Ovary (tissue), 9 donors: ENCODE measurements around the gene UNC93A. TPM values are rescaled to one million over a fixed set of nuclear protein-coding genes. Genes with fewer than 3 reads are reported as not detected.
"Not testable (repeated sequence)": the region's sequence is repeated elsewhere in the genome, so short reads cannot be mapped to it uniquely, and the experiment has no call there.

Source experiments
- DNase-seq, 5 donors: peaks; one replicate each; pipeline ENCODE4 v3.0.0-alpha.2; 2019 to 2020
- H3K27ac ChIP-seq, 2 donors: fragments of 200-600 bp; one replicate each; pipeline versions ENCODE4 v1.5.1 to v1.8.0; 2019 to 2022
- H3K27me3 ChIP-seq: fragments of 200-600 bp; one replicate; pipeline ENCODE4 v1.8.0; 2022
- H3K36me3 ChIP-seq: fragments of 200-600 bp; sonication (generic); one replicate; pipeline ENCODE4 v1.5.1; 2019
- H3K4me1 ChIP-seq: one replicate; pipeline ENCODE4 v1.8.1; 2013; ENCODE audit warnings: mild to moderate bottlenecking, moderate library complexity; ENCODE audit not compliant: insufficient read depth
- H3K4me3 ChIP-seq: fragments of 200-600 bp; sonication (generic); one replicate; pipeline ENCODE4 v1.5.1; 2017
- H3K9me3 ChIP-seq, 2 donors: fragments of 200-600 bp in 1 of 2; sonication (generic) in 1 of 2; one replicate each; pipeline versions ENCODE4 v1.5.1 to v1.8.1; 2013 to 2019; ENCODE audit warnings: mild to moderate bottlenecking in 1 of 2, moderate library complexity in 1 of 2
- EP300 ChIP-seq: sonication (generic); formaldehyde crosslinking; IDR thresholded peaks from one replicate; pipeline ENCODE4 v1.6.1; 2017; ENCODE audit warnings: antibody characterized with exemption
- POLR2A ChIP-seq: fragments of 450-650 bp; IDR thresholded peaks from one replicate; pipeline ENCODE4 v1.6.1; 2017; ENCODE audit warnings: antibody characterized with exemption, mild to moderate bottlenecking, moderate library complexity
- WGBS, 3 donors: extraction: QIAGEN DNeasy Blood & Tissue Kit in 1 of 3; methylation state at CpG; one replicate each; pipeline versions ENCODE4 v1.1.5 to v1.1.7; 2013 to 2017; 5-methylcytosine and 5-hydroxymethylcytosine counted together
- intact Hi-C, 4 donors: fragments of 100-400 bp; cut with DNase I; formaldehyde crosslinking; loops; one replicate each; pipeline versions ENCODE4 v1.11.0 to v1.15.1; 2022 to 2023
- polyA plus RNA-seq, 2 donors: library from polyadenylated mRNA; stranded (reverse); fragments of 200-250 nt in 1 of 2; fragments of 350-450 nt in 1 of 2; fragmentation: Illumina TruSeq in 1 of 2; extraction: RNeasy Lipid Tissue Mini Kit (QIAGEN cat#74804) in 1 of 2; gene quantifications; one replicate each; pipeline ENCODE4 v1.2.3, GENCODE V29; 2013 to 2014
- total RNA-seq, 7 donors: library from RNA; depleted of rRNA in 2 of 7; stranded (reverse); fragments of >200 nt in 2 of 7; fragmentation: NEBNext Ultra II Directional in 3 of 7; extraction: Animal tissue kit (Norgen Biotek cat#: 25700) in 3 of 7; gene quantifications; one replicate each; pipeline versions ENCODE4 v1.1.0 to v1.2.4, GENCODE V29; 2016 to 2023
- TF ChIP-seq, protein P1 (sequence below), 3 donors: fragments of 450-650 bp in 2 of 3; fragments of 200-600 bp in 1 of 3; IDR thresholded peaks; one replicate each; pipeline versions ENCODE4 v1.5.1 to v1.8.0; 2016 to 2022; ENCODE audit warnings: antibody characterized with exemption in 3 of 3, mild to moderate bottlenecking in 1 of 3
- donor health status: DM: no; HTN: no; CAD: no; lungs with moderate emphysema.
- donor health status: DM: no; HTN: no; CAD: no.
- donor health status: Bipolar disorder and iron deficiency.
- donor health status: DM: yes; HTN: yes; CAD: no.
- donor health status: DM: no; HTN: no; CAD: no.
- donor health status: DM: yes; HTN: yes; CAD: no.

UNC93A gene
- total and polyA plus RNA-seq, 9 donors: 0.41 to 0.92 (median 0.42) TPM; not detected in 6

- 87 to 90% (median 89%) methylated on average over 11 of the region's 11 CpGs for WGBS, 3 donors
- H3K9me3 ChIP-seq: no peaks in the 10 kb centered on the region
- DNase-seq: no peak
- intact Hi-C loops: no loop called here
- no peak for TF ChIP-seq POLR2A
- TF ChIP-seq, protein P1, sequence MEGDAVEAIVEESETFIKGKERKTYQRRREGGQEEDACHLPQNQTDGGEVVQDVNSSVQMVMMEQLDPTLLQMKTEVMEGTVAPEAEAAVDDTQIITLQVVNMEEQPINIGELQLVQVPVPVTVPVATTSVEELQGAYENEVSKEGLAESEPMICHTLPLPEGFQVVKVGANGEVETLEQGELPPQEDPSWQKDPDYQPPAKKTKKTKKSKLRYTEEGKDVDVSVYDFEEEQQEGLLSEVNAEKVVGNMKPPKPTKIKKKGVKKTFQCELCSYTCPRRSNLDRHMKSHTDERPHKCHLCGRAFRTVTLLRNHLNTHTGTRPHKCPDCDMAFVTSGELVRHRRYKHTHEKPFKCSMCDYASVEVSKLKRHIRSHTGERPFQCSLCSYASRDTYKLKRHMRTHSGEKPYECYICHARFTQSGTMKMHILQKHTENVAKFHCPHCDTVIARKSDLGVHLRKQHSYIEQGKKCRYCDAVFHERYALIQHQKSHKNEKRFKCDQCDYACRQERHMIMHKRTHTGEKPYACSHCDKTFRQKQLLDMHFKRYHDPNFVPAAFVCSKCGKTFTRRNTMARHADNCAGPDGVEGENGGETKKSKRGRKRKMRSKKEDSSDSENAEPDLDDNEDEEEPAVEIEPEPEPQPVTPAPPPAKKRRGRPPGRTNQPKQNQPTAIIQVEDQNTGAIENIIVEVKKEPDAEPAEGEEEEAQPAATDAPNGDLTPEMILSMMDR (IDR thresholded peaks at IDR 0.05): no peak
- TF ChIP-seq EP300: no peak
- H3K4me1 ChIP-seq: no peaks in the 10 kb centered on the region
- H3K36me3 ChIP-seq: no peaks in the 10 kb centered on the region
- no peak overlapping the region for H3K4me3 ChIP-seq
- H3K27ac ChIP-seq: no peak overlapping the region
- H3K27me3 ChIP-seq: no peaks in the 10 kb centered on the region
Observed at GRCh38 chr6:167255918-167256553, 35.1 kb upstream of the UNC93A start.

DNA sequence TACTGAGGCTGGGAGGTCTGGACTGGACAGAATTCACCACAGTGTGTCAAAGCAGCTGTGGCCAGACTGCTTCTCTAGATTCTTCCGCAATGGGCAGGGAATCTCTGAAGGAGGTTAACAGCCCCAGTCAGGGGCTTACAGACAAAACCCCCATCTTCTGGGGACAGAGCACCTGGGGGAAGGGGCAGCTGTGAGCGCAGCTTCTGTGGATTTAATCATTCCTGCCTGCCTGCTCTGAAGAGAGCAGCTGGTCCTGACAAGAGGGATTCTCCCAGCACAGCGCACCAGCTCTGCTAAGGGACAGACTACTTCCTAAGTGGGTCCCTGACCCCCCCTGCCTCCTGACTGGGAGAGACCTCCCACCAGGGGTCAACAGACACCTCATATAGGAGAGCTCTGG is 32.5 kb upstream of the UNC93A start:
- WGBS, 3 donors: 90 to 94% (median 90%) methylated on average over 3 of the region's 3 CpGs
- DNase-seq: no peak
- H3K4me1 ChIP-seq: no peaks in the 10 kb centered on the region

DNA sequence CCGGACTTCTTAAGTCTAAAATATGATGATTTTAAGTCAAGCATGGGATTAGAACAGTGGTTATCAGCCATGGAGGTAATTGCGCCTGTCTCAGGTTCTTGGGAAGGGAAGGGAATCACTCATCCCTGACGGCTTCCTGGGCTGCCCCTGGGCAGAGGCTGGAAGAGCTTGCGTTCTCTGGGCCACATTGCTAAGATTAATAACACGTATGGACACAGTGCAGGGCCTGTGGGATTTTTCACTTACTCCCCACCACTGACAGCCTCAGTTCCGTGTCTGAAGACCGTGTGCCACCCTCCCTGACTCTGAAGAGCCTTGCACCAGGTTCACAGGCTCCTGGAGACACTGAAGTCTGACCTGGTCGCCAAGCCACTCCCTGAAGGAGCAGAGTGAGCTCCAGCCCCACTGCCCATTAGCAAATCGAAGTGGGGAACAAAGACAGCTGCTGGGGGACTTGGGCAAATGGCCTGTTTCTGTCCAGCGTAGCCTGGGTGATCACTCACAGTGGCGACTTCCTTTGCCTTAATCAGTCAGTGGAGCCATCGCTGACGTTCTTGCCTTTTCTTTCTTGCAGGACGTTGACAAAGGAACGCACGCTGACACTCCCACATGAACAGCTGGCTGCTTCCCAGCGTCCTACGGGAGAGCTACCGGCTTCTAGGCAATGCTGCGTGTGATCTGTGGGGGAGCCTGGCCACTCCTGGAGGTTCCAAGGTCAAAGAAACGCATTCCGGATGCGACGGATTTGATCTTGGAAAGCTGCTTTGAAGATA is 24.9 kb upstream of the UNC93A start:
- H3K27ac ChIP-seq, H3K4me1 ChIP-seq, H3K27me3 ChIP-seq, intact Hi-C loops, H3K9me3 ChIP-seq, H3K36me3 ChIP-seq, H3K4me3 ChIP-seq: not testable (repeated sequence)
- WGBS, 3 donors: 9 to 15% (median 11%) methylated on average over 18 to 20 of the region's 24 CpGs
- DNase-seq: peak in 3 of 5 donors; percentile 32 to 72 (median 34)

More for the DNA sequence above, 32.5 kb upstream of the UNC93A start:
- Histone ChIP-seq H3K9me3 (no peaks in the 10 kb centered on the region), H3K36me3 (no peaks in the 10 kb centered on the region), H3K27ac (no peak overlapping the region), H3K4me3 (no peak overlapping the region), H3K27me3 (no peaks in the 10 kb centered on the region)
- TF ChIP-seq, protein P1 (IDR thresholded peaks at IDR 0.05): no peak
- TF ChIP-seq POLR2A (no peak), EP300 (no peak)
- intact Hi-C loops: no loop called here

DNA sequence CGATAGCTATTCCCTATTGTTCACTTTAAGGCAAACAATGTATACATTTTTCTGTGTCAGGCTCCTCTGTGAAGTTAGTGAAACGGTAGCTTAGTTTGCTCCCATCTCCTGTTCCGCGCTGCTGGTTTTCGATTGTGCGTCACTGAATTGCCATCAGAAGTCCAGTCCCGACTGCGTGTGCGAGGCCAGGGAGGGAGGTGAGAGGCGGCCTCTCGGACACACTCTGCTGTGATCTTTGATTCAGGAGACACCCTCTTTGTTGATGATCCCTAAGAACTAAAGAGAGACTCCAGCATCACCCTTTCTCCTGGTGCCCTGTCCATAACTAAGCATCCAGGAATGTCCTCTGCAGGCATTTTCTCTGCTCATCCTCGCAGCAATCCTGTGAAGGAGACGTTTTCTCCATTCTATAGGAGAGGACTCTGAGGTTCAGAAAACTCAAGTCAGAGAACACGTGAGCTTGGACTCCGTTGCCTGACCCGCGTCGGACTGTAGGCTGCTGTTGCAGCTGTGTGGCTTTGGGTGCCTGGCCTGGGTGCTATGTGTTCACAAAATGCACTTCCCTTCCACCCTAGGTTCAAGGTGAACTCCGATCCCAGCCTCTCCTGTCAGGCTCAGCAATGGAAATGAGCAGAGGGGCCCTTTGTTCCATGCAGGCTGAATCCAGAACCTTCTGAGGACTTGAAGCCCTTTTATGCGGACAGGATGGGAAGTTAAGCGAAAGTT is 24.1 kb upstream of the UNC93A start:
- intact Hi-C loops: no loop called here
- TF ChIP-seq EP300 (no peak), POLR2A (no peak)
- TF ChIP-seq, protein P1 (IDR thresholded peaks at IDR 0.05): no peak
- H3K4me3 ChIP-seq: no peak overlapping the region
- H3K27me3 ChIP-seq: no peaks in the 10 kb centered on the region
- DNase-seq: no peak
- WGBS, 3 donors: 47 to 70% (median 54%) methylated on average over 20 to 21 of the region's 21 CpGs
- no peaks in the 10 kb centered on the region for H3K36me3 ChIP-seq
- no peaks in the 10 kb centered on the region for H3K9me3 ChIP-seq
- no peaks in the 10 kb centered on the region for H3K4me1 ChIP-seq
- H3K27ac ChIP-seq: no peak overlapping the region

- H3K27me3 ChIP-seq, H3K27ac ChIP-seq, H3K4me3 ChIP-seq, intact Hi-C loops, H3K4me1 ChIP-seq, DNase-seq, H3K9me3 ChIP-seq, H3K36me3 ChIP-seq: not testable (repeated sequence)
- 84 to 93% (median 89%) methylated on average over 3 of the region's 3 CpGs for WGBS, 3 donors
Observed at GRCh38 chr6:167267556-167267898, 23.6 kb upstream of the UNC93A start.
